Activated CD8-positive, alpha-beta memory T cell treated with anti-CD3 and anti-CD28 coated beads, Interleukin-2, amount 10 ng/mL, durations not matched to agents 7 days and 5 days (primary cell): ENCODE data around the gene SRXN1. TPM values are rescaled to one million over a fixed set of nuclear protein-coding genes. Genes with fewer than 3 reads are reported as not detected.
A peak's percentile ranks its signal among the peaks of the same experiment; 100 is the strongest.

Experiments used
- ATAC-seq: fragments of 150-1000 bp; cut with Tn5 transposase; one replicate; pipeline ENCODE4 v1.10.0; 2021; ENCODE audit warnings: moderate library complexity
- CTCF ChIA-PET: fragments of 350-600 bp; sonication (Branson Sonifier 250); formaldehyde crosslinking; loops from one replicate; lab custom pipeline; 2021; ENCODE audit warnings: antibody characterized with exemption; lab: Charles Lee
- DNase-seq: peaks from one replicate; pipeline ENCODE4 v3.0.0-alpha.2; 2020
- H3K27ac Mint-ChIP-seq: one replicate; pipeline ENCODE4 v1.8.0; 2021; ENCODE audit warnings: mild to moderate bottlenecking, mixed read lengths
- H3K27me3 Mint-ChIP-seq: one replicate; pipeline ENCODE4 v1.8.0; 2021; ENCODE audit warnings: mixed read lengths
- H3K36me3 Mint-ChIP-seq: one replicate; pipeline ENCODE4 v1.8.0; 2021; ENCODE audit warnings: mild to moderate bottlenecking, mixed read lengths
- H3K4me1 Mint-ChIP-seq: one replicate; pipeline ENCODE4 v1.8.0; 2021; ENCODE audit warnings: mixed read lengths
- H3K4me3 Mint-ChIP-seq: one replicate; pipeline ENCODE4 v1.8.0; 2021; ENCODE audit warnings: mild to moderate bottlenecking, moderate library complexity, mixed read lengths
- H3K9me3 Mint-ChIP-seq: one replicate; pipeline ENCODE4 v1.8.0; 2022; ENCODE audit warnings: low read depth, mixed read lengths
- total RNA-seq, 2 experiments: library from RNA; stranded (reverse); gene quantifications; one replicate each; pipeline ENCODE4 v1.2.3, GENCODE V29; 2021

SRXN1 gene
- total RNA-seq, 2 experiments from 2014 or later, result 17.7 to 20.0 TPM

DNA sequence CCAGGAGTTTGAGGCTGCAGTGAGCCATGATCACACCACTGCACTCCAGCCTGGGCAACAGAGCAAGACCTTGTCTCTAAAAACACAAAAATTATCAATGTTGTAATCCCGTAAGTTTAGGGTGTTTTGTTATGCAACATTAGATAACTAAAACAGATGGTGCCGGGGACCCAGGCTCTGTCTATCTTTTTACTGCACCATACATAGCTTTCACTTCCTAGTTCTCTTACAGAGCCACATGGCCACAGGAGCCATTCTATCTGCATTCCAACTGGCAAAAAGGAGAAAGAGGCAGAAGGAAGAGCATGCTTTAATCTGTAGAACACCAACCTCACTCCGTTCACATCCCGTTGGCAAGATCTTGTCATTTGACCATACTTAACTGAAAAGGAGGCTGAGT is 37.5 kb downstream of the SRXN1 start:
- H3K27ac Mint-ChIP-seq, result no peak overlapping the region
- DNase-seq (no peak), ATAC-seq (no peak)
- no peak overlapping the region for H3K4me3 Mint-ChIP-seq
- H3K4me1 Mint-ChIP-seq, result peaks cover 7% of the 10 kb centered on the region
- H3K9me3 Mint-ChIP-seq, result no peaks in the 10 kb centered on the region
- CTCF ChIA-PET, result no interaction called here
- no peaks in the 10 kb centered on the region for H3K36me3 Mint-ChIP-seq
- H3K27me3 Mint-ChIP-seq, result peaks cover 60% of the 10 kb centered on the region

- ATAC-seq (no peak), DNase-seq (no peak)
- CTCF ChIA-PET, result interaction anchor here (2.0 kb wide), 1 partner anchor 33 kb away, joined by 7 read pairs; no protein-coding TSS in a partner anchor
- Mint-ChIP-seq H3K27me3 (peaks cover 58% of the 10 kb centered on the region), H3K27ac (no peak overlapping the region), H3K4me3 (no peak overlapping the region), H3K4me1 (peaks cover 7% of the 10 kb centered on the region), H3K9me3 (no peaks in the 10 kb centered on the region), H3K36me3 (no peaks in the 10 kb centered on the region)
These were observed 41.2 kb downstream of the SRXN1 start for GRCh38 chr20:611843-612185.

DNA sequence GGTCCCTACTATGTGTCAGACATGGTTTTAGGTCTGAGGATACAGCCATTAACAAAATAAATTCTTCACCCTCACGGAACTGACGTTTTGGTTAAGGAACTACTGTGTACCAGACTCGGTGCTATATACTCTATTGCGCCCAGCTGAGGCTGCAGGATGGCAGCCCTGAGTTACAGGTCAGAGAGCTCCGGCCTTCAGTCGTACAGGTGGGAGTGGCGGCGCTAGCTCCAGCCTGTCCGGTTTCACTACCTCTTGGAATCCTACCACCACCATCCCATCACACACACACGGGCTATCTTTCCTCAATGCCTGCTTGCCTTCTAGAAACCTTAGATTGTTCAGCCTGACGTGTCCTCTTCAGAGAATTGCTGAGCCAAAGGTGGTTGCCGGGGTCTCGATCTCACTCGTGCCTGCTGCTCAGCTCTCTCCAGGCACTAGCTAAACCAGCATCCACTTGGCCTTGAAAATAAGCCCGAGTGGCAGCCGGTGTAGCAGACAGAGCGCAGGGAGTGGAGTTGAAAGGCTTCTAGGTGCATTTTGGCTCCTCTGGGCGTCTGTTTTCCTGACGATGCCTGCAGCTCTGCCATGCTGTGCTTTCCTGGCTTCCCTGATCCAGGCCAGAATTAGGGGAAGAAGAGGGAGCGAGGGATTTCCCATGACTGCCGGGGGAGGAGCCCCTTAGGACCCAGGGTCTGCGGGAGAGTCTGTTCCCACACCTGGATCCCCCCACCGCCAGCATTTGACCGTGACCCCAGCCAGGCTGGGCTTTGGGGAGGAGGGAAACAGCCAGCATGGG is 41.8 kb downstream of the SRXN1 start:
- Mint-ChIP-seq H3K27ac (no peak overlapping the region), H3K9me3 (no peaks in the 10 kb centered on the region), H3K4me3 (no peak overlapping the region), H3K36me3 (no peaks in the 10 kb centered on the region), H3K27me3 (peaks cover 55% of the 10 kb centered on the region), H3K4me1 (peaks cover 7% of the 10 kb centered on the region)
- CTCF ChIA-PET, result interaction anchor here (2.0 kb wide), 1 partner anchor 34 kb away, joined by 7 read pairs; no protein-coding TSS in a partner anchor
- no peak for DNase-seq
- no peak for ATAC-seq

- DNase-seq (no peak), ATAC-seq (peak; percentile 33)
- no peaks in the 10 kb centered on the region for H3K9me3 Mint-ChIP-seq
- H3K4me3 Mint-ChIP-seq, result no peak within 1 kb of the TSS
- no peaks in the 10 kb centered on the region for H3K36me3 Mint-ChIP-seq
- H3K27me3 Mint-ChIP-seq, result peaks cover 55% of the 10 kb centered on the region
- H3K27ac Mint-ChIP-seq, result no peak within 1 kb of the TSS
- CTCF ChIA-PET, result no interaction called here
- H3K4me1 Mint-ChIP-seq, result peaks cover 7% of the 10 kb centered on the region
These were observed 42.6 kb downstream of the SRXN1 start, which contains the start of gene TCF15 for GRCh38 chr20:610130-611046. TSS of gene TCF15 (minus strand) at chr20:610309. CDS start at chr20:610237, 72 bp downstream.

DNA sequence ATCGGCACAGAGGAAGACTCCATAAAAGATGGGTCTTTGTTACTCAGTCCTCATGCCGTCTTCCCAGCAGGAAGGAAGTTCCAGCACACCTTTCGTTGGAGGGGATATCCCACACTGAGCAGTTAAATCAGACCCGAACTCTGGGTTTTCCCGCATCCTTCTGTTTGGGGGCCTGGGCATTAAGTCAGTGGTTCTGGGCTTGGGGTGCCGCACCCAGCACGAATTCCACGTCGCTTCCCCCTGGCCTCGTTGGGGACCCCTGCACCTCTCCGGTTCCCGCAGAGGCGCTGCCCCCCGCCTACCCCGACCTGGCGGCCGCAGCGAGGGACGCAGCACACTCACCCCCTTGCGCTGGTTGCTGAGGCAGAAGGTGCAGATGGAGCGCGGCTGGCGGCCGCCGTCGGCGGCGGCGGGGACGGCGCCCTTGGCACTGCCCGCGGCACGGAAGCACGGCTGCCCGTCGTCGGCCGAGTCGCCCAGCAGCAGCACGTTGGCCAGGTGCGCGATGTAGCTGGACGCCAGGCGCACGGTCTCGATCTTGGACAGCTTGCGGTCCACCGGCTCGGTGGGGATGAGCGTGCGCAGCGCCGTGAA is 43.5 kb downstream of the SRXN1 start:
- Mint-ChIP-seq H3K36me3 (no peaks in the 10 kb centered on the region), H3K4me1 (peaks cover 7% of the 10 kb centered on the region), H3K27me3 (peaks cover 55% of the 10 kb centered on the region), H3K9me3 (no peaks in the 10 kb centered on the region), H3K4me3 (no peak overlapping the region), H3K27ac (no peak overlapping the region)
- no peak for DNase-seq
- ATAC-seq, result no peak
- CTCF ChIA-PET, result no interaction called here

DNA sequence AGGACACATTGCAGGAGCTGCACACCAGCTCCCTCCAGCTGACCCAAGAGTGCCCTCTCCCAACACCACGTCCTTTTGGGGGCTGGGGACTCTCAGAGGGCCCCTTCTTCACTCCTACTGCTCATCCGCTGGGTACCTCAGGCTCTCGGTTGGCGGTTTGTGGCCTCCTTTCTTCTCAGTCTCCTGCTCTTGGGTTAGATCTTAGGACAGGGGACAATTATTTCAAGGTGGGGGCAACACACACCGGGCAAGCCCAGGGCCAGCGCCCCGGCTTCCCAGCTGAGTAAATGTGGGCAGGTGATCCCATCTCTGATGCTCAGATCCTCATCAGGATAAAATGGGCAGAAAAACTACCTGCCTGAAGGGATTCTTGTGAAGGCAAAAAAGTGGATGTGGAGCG is 44.0 kb downstream of the SRXN1 start:
- Mint-ChIP-seq H3K9me3 (no peaks in the 10 kb centered on the region), H3K4me3 (no peak overlapping the region), H3K36me3 (no peaks in the 10 kb centered on the region), H3K27me3 (peaks cover 54% of the 10 kb centered on the region), H3K27ac (no peak overlapping the region), H3K4me1 (peaks cover 7% of the 10 kb centered on the region)
- CTCF ChIA-PET, result no interaction called here
- ATAC-seq, result no peak
- no peak for DNase-seq

GRCh38 chr20:607476-607875 is 45.5 kb downstream of the SRXN1 start:
- CTCF ChIA-PET, result interaction anchor here (0.7 kb wide), 1 partner anchor 38 kb away, joined by 3 read pairs; no protein-coding TSS in a partner anchor
- no peak for DNase-seq
- Mint-ChIP-seq H3K4me3 (no peak overlapping the region), H3K27me3 (peaks cover 40% of the 10 kb centered on the region), H3K9me3 (no peaks in the 10 kb centered on the region), H3K36me3 (no peaks in the 10 kb centered on the region), H3K27ac (no peak overlapping the region), H3K4me1 (peaks cover 7% of the 10 kb centered on the region)
- no peak for ATAC-seq

DNA sequence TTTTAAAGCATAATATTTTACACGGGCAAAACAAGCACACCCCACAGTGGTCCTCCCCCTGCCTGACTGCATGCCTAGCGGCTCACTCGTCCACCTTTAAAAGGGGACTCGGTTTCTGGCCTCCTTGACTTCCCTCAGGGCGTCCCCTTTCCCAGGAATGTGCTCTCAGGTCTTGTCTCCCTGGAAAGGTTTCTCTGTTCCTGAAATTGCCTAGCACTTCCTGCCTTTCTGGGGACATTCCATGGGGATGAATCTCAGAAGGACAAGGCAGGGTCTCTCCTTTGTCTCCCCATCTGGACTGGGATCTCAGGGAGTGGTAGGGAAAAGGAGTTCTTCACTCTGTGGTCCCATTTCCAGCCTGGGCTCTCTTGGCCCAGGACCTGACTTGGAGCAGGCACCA is 47.8 kb downstream of the SRXN1 start:
- no peak for DNase-seq
- CTCF ChIA-PET, result interaction anchor here (1.0 kb wide), 1 partner anchor 62 kb away, joined by 3 read pairs; no protein-coding TSS in a partner anchor
- Mint-ChIP-seq H3K36me3 (no peaks in the 10 kb centered on the region), H3K4me3 (no peak overlapping the region), H3K9me3 (no peaks in the 10 kb centered on the region), H3K27ac (no peak overlapping the region), H3K4me1 (no peaks in the 10 kb centered on the region), H3K27me3 (peaks cover 24% of the 10 kb centered on the region)
- ATAC-seq, result no peak

DNA sequence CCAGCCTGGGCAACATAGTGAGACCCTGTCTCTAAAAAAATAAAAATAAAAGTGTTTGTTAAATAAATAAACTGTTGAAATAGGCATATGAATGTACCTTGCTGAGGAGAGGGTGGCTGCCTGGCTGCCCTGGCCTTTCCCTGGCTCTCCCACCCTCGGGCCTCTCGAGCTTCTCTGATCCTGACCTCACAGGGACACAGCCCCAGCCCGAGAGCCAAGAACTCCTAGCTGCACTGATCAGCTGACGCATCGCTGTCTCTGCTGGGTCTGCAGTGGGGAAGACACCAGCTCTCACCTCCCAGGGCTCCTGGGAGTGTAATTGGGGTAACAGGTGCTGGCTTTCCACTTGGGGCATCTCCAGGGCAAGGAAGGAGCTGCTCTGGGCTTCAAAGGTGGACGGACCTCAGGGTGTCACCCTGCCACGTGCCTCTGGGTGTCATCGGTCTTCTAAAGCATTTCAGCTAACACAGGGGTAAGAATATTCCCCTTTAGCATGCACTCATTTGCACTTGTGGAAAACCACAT is 49.8 kb downstream of the SRXN1 start:
- H3K4me1 Mint-ChIP-seq, result no peaks in the 10 kb centered on the region
- no peaks in the 10 kb centered on the region for H3K9me3 Mint-ChIP-seq
- H3K4me3 Mint-ChIP-seq, result no peak overlapping the region
- no peak for DNase-seq
- ATAC-seq, result no peak
- CTCF ChIA-PET, result interaction anchor here (1.0 to 2.2 kb wide), 2 partner anchors 42 to 64 kb away, joined by 4 to 5 read pairs; no protein-coding TSS in a partner anchor
- no peaks in the 10 kb centered on the region for H3K36me3 Mint-ChIP-seq
- peaks cover 11% of the 10 kb centered on the region for H3K27me3 Mint-ChIP-seq
- H3K27ac Mint-ChIP-seq, result no peak overlapping the region

DNA sequence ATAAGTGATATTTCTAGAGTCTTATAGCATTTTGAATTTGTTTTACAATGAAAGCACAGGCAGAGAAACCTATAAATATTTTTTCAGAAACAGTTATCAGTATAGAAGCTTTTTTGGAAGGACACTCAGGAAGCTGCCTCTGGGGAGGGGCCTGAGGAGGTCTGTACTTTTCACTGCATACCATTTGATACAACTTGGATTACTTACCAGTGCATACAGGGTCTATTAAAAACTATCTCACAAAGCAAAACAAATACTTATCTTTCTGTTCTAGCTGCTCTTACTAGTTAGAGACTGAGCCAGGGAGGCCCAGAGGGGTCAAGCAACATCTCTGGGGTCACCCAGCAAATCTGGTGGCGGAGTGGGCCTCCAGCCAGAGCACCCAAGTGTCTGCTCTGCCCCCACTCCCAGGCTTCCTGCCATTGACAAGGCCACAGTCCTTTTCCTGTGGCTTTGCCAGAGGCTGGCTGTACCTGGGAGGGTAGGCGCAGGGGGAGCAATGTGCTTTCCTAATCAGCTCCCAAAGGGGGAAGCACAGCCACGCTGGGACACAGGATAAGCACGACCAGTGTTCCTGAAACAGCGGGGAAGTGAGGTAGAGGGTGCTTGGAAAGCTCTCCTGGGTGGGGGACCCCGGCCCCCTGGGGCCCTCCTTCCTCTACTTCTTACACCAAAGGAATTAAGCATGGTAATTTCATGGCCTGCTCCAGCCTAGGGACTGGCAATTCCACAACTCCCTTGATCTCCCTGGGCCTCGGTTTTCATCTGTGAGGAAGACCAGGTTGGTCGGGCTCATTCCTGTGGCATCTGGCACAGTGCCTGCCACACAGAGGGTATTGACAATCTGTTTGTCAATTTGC is 50.7 kb downstream of the SRXN1 start:
- H3K27me3 Mint-ChIP-seq, result peaks cover 6% of the 10 kb centered on the region
- H3K27ac Mint-ChIP-seq, result no peak overlapping the region
- H3K9me3 Mint-ChIP-seq, result no peaks in the 10 kb centered on the region
- no peak for ATAC-seq
- H3K36me3 Mint-ChIP-seq, result no peaks in the 10 kb centered on the region
- no peak overlapping the region for H3K4me3 Mint-ChIP-seq
- no peak for DNase-seq
- CTCF ChIA-PET, result interaction anchor here (2.2 kb wide), 1 partner anchor 65 kb away, joined by 5 read pairs; no protein-coding TSS in a partner anchor
- H3K4me1 Mint-ChIP-seq, result no peaks in the 10 kb centered on the region

DNA sequence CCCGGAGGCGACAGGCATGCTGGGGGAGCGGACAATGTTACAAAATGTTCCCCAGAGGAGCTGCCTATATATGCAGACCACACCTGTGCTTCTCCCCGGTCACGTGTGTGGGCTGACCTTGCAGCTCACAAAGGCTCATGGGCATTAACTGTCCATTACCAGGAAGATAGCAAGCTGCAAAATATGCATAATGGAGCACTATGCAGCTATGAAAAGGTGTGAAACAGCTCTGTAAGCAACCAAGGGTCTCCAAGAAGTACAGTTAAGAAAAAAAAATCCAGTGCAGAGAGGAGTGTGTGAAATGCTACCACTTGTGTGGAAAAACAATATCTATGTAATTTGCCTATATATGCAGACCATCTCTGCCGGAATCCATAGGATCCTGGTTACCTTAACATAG is 52.3 kb downstream of the SRXN1 start:
- Mint-ChIP-seq H3K9me3 (no peaks in the 10 kb centered on the region), H3K36me3 (no peaks in the 10 kb centered on the region), H3K27me3 (peaks cover 6% of the 10 kb centered on the region), H3K4me3 (no peak overlapping the region), H3K4me1 (no peaks in the 10 kb centered on the region), H3K27ac (no peak overlapping the region)
- no peak for ATAC-seq
- no peak for DNase-seq
- CTCF ChIA-PET, result no interaction called here

- no peak overlapping the region for H3K27ac Mint-ChIP-seq
- CTCF ChIA-PET, result no interaction called here
These were observed 52.9 kb downstream of the SRXN1 start for GRCh38 chr20:600141-600540.

More at GRCh38 chr20:600141-600540, 52.9 kb downstream of the SRXN1 start:
- H3K27me3 Mint-ChIP-seq, result peaks cover 6% of the 10 kb centered on the region
- no peak overlapping the region for H3K4me3 Mint-ChIP-seq
- no peaks in the 10 kb centered on the region for H3K9me3 Mint-ChIP-seq
- H3K36me3 Mint-ChIP-seq, result no peaks in the 10 kb centered on the region
- H3K4me1 Mint-ChIP-seq, result no peaks in the 10 kb centered on the region
- no peak for ATAC-seq
- no peak for DNase-seq
